IMR-90 (cell line): ENCODE results near the gene FAM193A. TPM values are rescaled to one million over a fixed set of nuclear protein-coding genes. Genes with fewer than 3 reads are reported as not detected.

Experiments
- ATAC-seq: fragments of 200-7000 bp; cut with Tn5 transposase; 2 replicates; pipeline ENCODE4 v1.9.1; 2020; ENCODE audit warnings: low read depth, mild to moderate bottlenecking, moderate library complexity
- BruUV-seq: library from RNA; stranded (reverse); fragments of 400-500 nt; replicated peaks from 2 replicates; lab custom pipeline; 2021; lab: Mats Ljungman, UMichigan
- CTCF ChIA-PET: fragments of 300-600 bp; formaldehyde crosslinking; extraction: SDS; loops from one replicate; lab custom pipeline; 2021; ENCODE audit warnings: antibody characterized with exemption; lab: Yijun Ruan, JAX
- POLR2A ChIA-PET: fragments of 300-600 bp; sonication (Branson Sonifier 250); formaldehyde crosslinking; loops from one replicate; lab custom pipeline; 2022; ENCODE audit warnings: antibody characterized with exemption; ENCODE audit not compliant: unreplicated experiment; lab: Charles Lee
- DNase-seq: peaks from one replicate; pipeline ENCODE4 v3.0.0; 2013
- H2AFZ ChIP-seq: replicated peaks from 2 replicates; pipeline ENCODE3; 2013; ENCODE audit warnings: low read length, mild to moderate bottlenecking; ENCODE audit not compliant: poor library complexity
- H2AK5ac ChIP-seq: 2 replicates; pipeline ENCODE4 v1.6.1; 2013; ENCODE audit warnings: low read depth, low read length, inconsistent platforms
- H2AK9ac ChIP-seq: replicated peaks from 2 replicates; pipeline ENCODE3; 2013; ENCODE audit warnings: mild to moderate bottlenecking, low read depth, low read length, moderate library complexity; ENCODE audit not compliant: poor library complexity
- H2BK120ac ChIP-seq: 2 replicates; pipeline ENCODE4 v1.6.1; 2013; ENCODE audit warnings: low read depth, low read length, inconsistent platforms
- H2BK15ac ChIP-seq: 3 replicates; pipeline ENCODE4 v1.6.1; 2013; ENCODE audit warnings: low read depth, low read length, inconsistent platforms
- H2BK20ac ChIP-seq: 2 replicates; pipeline ENCODE4 v1.6.1; 2013; ENCODE audit warnings: low read depth, mild to moderate bottlenecking, inconsistent platforms, low read length, moderate library complexity
- H2BK5ac ChIP-seq: 2 replicates; pipeline ENCODE4 v1.6.1; 2013; ENCODE audit warnings: mild to moderate bottlenecking, low read depth, low read length, inconsistent platforms; ENCODE audit not compliant: poor library complexity, severe bottlenecking
- H3K14ac ChIP-seq: replicated peaks from 2 replicates; pipeline ENCODE4 v1.6.1; 2013; ENCODE audit warnings: low read depth, low read length, inconsistent platforms
- H3K18ac ChIP-seq: 2 replicates; pipeline ENCODE4 v1.6.1; 2013; ENCODE audit warnings: low read depth, low read length, control low read depth
- H3K23ac ChIP-seq: 2 replicates; pipeline ENCODE4 v1.6.1; 2013; ENCODE audit warnings: low read depth, low read length, inconsistent platforms
- H3K27ac ChIP-seq: 2 replicates; pipeline ENCODE4 v1.5.1; 2013; ENCODE audit warnings: mild to moderate bottlenecking, control low read depth, low read length; ENCODE audit not compliant: insufficient read depth
- H3K27me3 ChIP-seq: 2 replicates; pipeline ENCODE4 v1.6.1; 2013; ENCODE audit warnings: low read length; ENCODE audit not compliant: control insufficient read depth, insufficient read depth
- H3K36me3 ChIP-seq: 2 replicates; pipeline ENCODE4 v1.6.1; 2013; ENCODE audit warnings: low read length, mixed read lengths; ENCODE audit not compliant: control insufficient read depth, insufficient read depth
- H3K4ac ChIP-seq: 2 replicates; pipeline ENCODE4 v1.6.1; 2013; ENCODE audit warnings: low read depth, low read length, inconsistent platforms
- H3K4me1 ChIP-seq: 2 replicates; pipeline ENCODE4 v1.6.1; 2013; ENCODE audit warnings: low read length, mixed read lengths; ENCODE audit not compliant: control insufficient read depth, insufficient read depth
- H3K4me2 ChIP-seq: 2 replicates; pipeline ENCODE4 v1.6.1; 2013; ENCODE audit warnings: low read depth, mild to moderate bottlenecking, control low read depth, low read length, moderate library complexity
- H3K4me3 ChIP-seq: 2 replicates; pipeline ENCODE4 v1.5.1; 2013; ENCODE audit warnings: low read depth, mild to moderate bottlenecking, control low read depth, low read length, moderate library complexity; ENCODE audit not compliant: insufficient read depth
- H3K56ac ChIP-seq: 2 replicates; pipeline ENCODE4 v1.6.1; 2013; ENCODE audit warnings: low read length, inconsistent platforms; ENCODE audit not compliant: insufficient read depth; ENCODE audit errors: extremely low read depth
- H3K79me1 ChIP-seq, 2 experiments: 2 replicates each; pipeline ENCODE4 v1.6.1; 2013; ENCODE audit warnings: low read length in 2 of 2, inconsistent platforms in 1 of 2, low read depth in 1 of 2
- H3K9ac ChIP-seq: 2 replicates; pipeline ENCODE4 v1.6.1; 2013; ENCODE audit warnings: low read depth, low read length, control low read depth
- H3K9me1 ChIP-seq: 2 replicates; pipeline ENCODE4 v1.6.1; 2013; ENCODE audit warnings: low read length, inconsistent platforms; ENCODE audit not compliant: insufficient read depth
- H3K9me3 ChIP-seq: 2 replicates; pipeline ENCODE4 v1.6.1; 2013; ENCODE audit warnings: low read length; ENCODE audit not compliant: control insufficient read depth, insufficient read depth
- H4K20me1 ChIP-seq: 2 replicates; pipeline ENCODE4 v1.6.1; 2013; ENCODE audit warnings: low read length, inconsistent platforms; ENCODE audit not compliant: insufficient read depth
- H4K5ac ChIP-seq: 2 replicates; pipeline ENCODE4 v1.6.1; 2013; ENCODE audit warnings: mild to moderate bottlenecking, low read depth, low read length, control low read depth
- H4K8ac ChIP-seq, 2 experiments: 2 replicates each; pipeline ENCODE4 v1.6.1; 2013; ENCODE audit warnings: low read depth in 2 of 2, low read length in 2 of 2, control low read depth in 1 of 2, inconsistent platforms in 1 of 2
- H4K91ac ChIP-seq: 2 replicates; pipeline ENCODE4 v1.6.1; 2013; ENCODE audit warnings: low read depth, low read length, inconsistent platforms; ENCODE audit not compliant: insufficient read depth
- MAFK ChIP-seq: IDR thresholded peaks from 2 replicates; pipeline ENCODE4 v1.6.1; 2012; ENCODE audit warnings: low read depth, low read length, improper control_type of control experiment
- MAZ ChIP-seq: IDR thresholded peaks from 2 replicates; pipeline ENCODE4 v1.6.1; 2012; ENCODE audit warnings: low read depth, mild to moderate bottlenecking, low read length, improper control_type of control experiment, moderate library complexity, borderline replicate concordance
- WGBS, 2 experiments: methylation state at CpG; one replicate each; pipeline versions ENCODE4 v1.1.5 to v1.1.7; 2013; ENCODE audit warnings: missing lambda C conversion rate in 2 of 2; ENCODE audit not compliant: insufficient read length in 1 of 2; ENCODE audit errors: extremely low coverage in 2 of 2; 5-methylcytosine and 5-hydroxymethylcytosine counted together
- dilution Hi-C: fragments of 300-500 bp; cut with HindIII; formaldehyde crosslinking; loops from one replicate; pipeline ENCODE4 v1.14.3; 2018; ENCODE audit warnings: low sequenced_read_pairs; ENCODE audit not compliant: unreplicated experiment
- in situ Hi-C: fragments of 300-500 bp; cut with MboI; formaldehyde crosslinking; loops from 3 replicates; pipeline ENCODE4 v1.14.3; 2019; ENCODE audit warnings: low sequenced_read_pairs, inconsistent platforms, mixed read lengths
- intact Hi-C: fragments of 100-400 bp; cut with micrococcal nuclease; formaldehyde crosslinking; loops from 2 replicates; pipeline ENCODE4 v1.10.0; 2022
- polyA plus RNA-seq, 3 experiments: library from polyadenylated mRNA; depleted of rRNA; stranded (reverse); fragments of >200 nt; gene quantifications; 2 replicates each; pipeline ENCODE4 v1.2.3, GENCODE V29; 2012; ENCODE audit warnings: low replicate concordance in 1 of 3
- total RNA-seq: library from RNA; depleted of rRNA; stranded (reverse); fragments of >200 nt; gene quantifications from 2 replicates; pipeline ENCODE4 v1.2.3, GENCODE V29; 2012
- TF ChIP-seq, protein P1 (sequence below): conservative IDR thresholded peaks from 2 replicates; pipeline ENCODE4 v1.5.1; 2012; ENCODE audit warnings: mild to moderate bottlenecking, low read depth, low read length, improper control_type of control experiment

FAM193A gene
- total and polyA plus RNA-seq, 2 of the 4 experiments (the other 2 are of a cell fraction), result 6.8 to 11.0 TPM

DNA sequence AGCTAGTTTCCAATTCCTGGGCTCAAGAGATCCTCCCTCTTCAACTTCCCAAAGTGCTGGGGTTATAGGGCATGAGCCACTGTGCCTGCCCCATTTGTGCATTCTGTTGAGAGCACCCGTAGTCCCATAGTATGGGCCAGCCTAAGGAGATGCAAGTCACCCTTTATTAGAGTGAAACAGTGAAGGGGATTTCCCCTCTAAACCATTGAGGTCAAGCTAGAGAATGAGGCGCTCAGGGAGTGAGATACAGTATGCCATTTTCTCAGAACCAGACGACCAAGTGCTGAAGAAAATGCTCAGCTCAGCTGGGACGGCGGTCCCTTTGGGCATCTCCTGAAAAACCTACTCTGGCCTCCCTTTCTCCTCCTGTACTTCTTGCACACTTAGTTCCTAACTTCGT, 48.8 kb upstream of the FAM193A start:
- TF ChIP-seq MAFK (no peak), MAZ (no peak)
- TF ChIP-seq, protein P1, sequence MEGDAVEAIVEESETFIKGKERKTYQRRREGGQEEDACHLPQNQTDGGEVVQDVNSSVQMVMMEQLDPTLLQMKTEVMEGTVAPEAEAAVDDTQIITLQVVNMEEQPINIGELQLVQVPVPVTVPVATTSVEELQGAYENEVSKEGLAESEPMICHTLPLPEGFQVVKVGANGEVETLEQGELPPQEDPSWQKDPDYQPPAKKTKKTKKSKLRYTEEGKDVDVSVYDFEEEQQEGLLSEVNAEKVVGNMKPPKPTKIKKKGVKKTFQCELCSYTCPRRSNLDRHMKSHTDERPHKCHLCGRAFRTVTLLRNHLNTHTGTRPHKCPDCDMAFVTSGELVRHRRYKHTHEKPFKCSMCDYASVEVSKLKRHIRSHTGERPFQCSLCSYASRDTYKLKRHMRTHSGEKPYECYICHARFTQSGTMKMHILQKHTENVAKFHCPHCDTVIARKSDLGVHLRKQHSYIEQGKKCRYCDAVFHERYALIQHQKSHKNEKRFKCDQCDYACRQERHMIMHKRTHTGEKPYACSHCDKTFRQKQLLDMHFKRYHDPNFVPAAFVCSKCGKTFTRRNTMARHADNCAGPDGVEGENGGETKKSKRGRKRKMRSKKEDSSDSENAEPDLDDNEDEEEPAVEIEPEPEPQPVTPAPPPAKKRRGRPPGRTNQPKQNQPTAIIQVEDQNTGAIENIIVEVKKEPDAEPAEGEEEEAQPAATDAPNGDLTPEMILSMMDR, result no peak
- no peak overlapping the region for H4K5ac ChIP-seq
- no peak overlapping the region for H2BK120ac ChIP-seq
- dilution Hi-C loops, result no loop called here
- no peak overlapping the region for H2AK5ac ChIP-seq
- no peak overlapping the region for H3K56ac ChIP-seq
- peaks cover 48% of the 10 kb centered on the region for H3K9me1 ChIP-seq
- ATAC-seq (no peak), DNase-seq (no peak)
- in situ Hi-C loops, result no loop called here
- H4K20me1 ChIP-seq, result peaks cover 89% of the 10 kb centered on the region
- H3K36me3 ChIP-seq, result peaks cover 19% of the 10 kb centered on the region
- H2BK15ac ChIP-seq, result no peak overlapping the region
- no peak overlapping the region for H2BK5ac ChIP-seq
- H3K18ac ChIP-seq, result no peak overlapping the region
- peaks cover 3% of the 10 kb centered on the region for H3K4me1 ChIP-seq
- no peak overlapping the region for H3K27ac ChIP-seq
- CTCF ChIA-PET, result no interaction called here
- H2BK20ac ChIP-seq, result no peak overlapping the region
- no TSS peak for BruUV-seq
- peaks cover 18 to 91% of the 10 kb centered on the region in 2 experiments for H3K79me1 ChIP-seq
- 69% methylated on average over 3 of the region's 6 CpGs; no CpG with 5 or more reads in 1 of the 2 experiments for WGBS, 2 experiments
- H3K14ac ChIP-seq, result no peak overlapping the region
- no peak overlapping the region for H2AFZ ChIP-seq
- intact Hi-C loops, result no loop called here
- H3K4me3 ChIP-seq, result no peak overlapping the region
- POLR2A ChIA-PET, result no interaction called here
- H3K9me3 ChIP-seq, result no peaks in the 10 kb centered on the region
- H2AK9ac ChIP-seq, result no peak overlapping the region
- no peak overlapping the region for H4K91ac ChIP-seq
- no peak overlapping the region for H4K8ac ChIP-seq
- H3K23ac ChIP-seq, result no peak overlapping the region
- no peak overlapping the region for H3K9ac ChIP-seq
- H3K27me3 ChIP-seq, result no peaks in the 10 kb centered on the region
- H3K4me2 ChIP-seq, result no peak overlapping the region
- H3K4ac ChIP-seq, result no peak overlapping the region
